Liver (tissue), 3 donors: ENCODE data around the gene C16orf78.

Experiments
- CTCF ChIP-seq: fragments of 150-350 bp; IDR thresholded peaks from 2 replicates; pipeline ENCODE4 v1.5.1; 2017; ENCODE audit warnings: improper control_type of control experiment, low read depth, low read length; ENCODE audit not compliant: missing input control
- RAD21 ChIP-seq, 2 donors: IDR thresholded peaks; 2 replicates each; pipeline ENCODE4 v1.6.1; 2016; ENCODE audit warnings: antibody characterized with exemption in 2 of 2, mild to moderate bottlenecking in 2 of 2
- TAF1 ChIP-seq: conservative IDR thresholded peaks from 2 replicates; pipeline ENCODE4 v1.6.1; 2016; ENCODE audit warnings: antibody characterized with exemption, mild to moderate bottlenecking
- YY1 ChIP-seq: IDR thresholded peaks from 2 replicates; pipeline ENCODE4 v1.6.1; 2016; ENCODE audit warnings: antibody characterized with exemption, mild to moderate bottlenecking
- donor health status: healthy.
- donor health status: healthy.

- TF ChIP-seq CTCF (no peak), TAF1 (no peak), RAD21 (IDR thresholded peaks at IDR 0.05) (no peak), YY1 (no peak)
Measured at GRCh38 chr16:49365711-49366509, 7.7 kb upstream of the C16orf78 start.
